PC-3 (cell line): Measurements from ENCODE around the gene ZNF155. TPM values are rescaled to one million over a fixed set of nuclear protein-coding genes. Genes with fewer than 3 reads are reported as not detected.

ENCODE experiments used
- ATAC-seq: fragments of 200-7000 bp; cut with Tn5 transposase; 2 replicates; pipeline ENCODE4 v1.9.1; 2020; ENCODE audit warnings: mild to moderate bottlenecking, moderate library complexity
- BruUV-seq: library from RNA; stranded (reverse); fragments of 400-500 nt; replicated peaks from 2 replicates; lab custom pipeline; 2021; lab: Mats Ljungman, UMichigan
- CTCF ChIA-PET: fragments of 300-600 bp; sonication (Branson Sonifier 250); formaldehyde crosslinking; loops from one replicate; lab custom pipeline; 2022; ENCODE audit warnings: antibody characterized with exemption; lab: Charles Lee
- POLR2A ChIA-PET: fragments of 300-600 bp; sonication (Branson Sonifier 250); formaldehyde crosslinking; loops from one replicate; lab custom pipeline; 2022; ENCODE audit warnings: antibody characterized with exemption; ENCODE audit not compliant: unreplicated experiment; lab: Charles Lee
- DNase-seq: peaks from one replicate; pipeline ENCODE4 v3.0.0-alpha.2; 2015
- H2AFZ ChIP-seq: fragments of 300-600 bp; sonication (generic); 2 replicates; pipeline ENCODE4 v1.6.0; 2016; ENCODE audit warnings: antibody characterized with exemption, low read length
- H3F3A ChIP-seq: fragments of 300-600 bp; sonication (generic); one replicate; pipeline ENCODE4 v1.6.0; 2017; ENCODE audit warnings: antibody characterized with exemption, low read length, control low read depth, mild to moderate bottlenecking; ENCODE audit not compliant: unreplicated experiment
- H3K27ac ChIP-seq: fragments of 300-600 bp; sonication (generic); 2 replicates; pipeline ENCODE4 v1.5.1; 2016; ENCODE audit warnings: mild to moderate bottlenecking, low read length
- H3K27me3 ChIP-seq: fragments of 300-600 bp; sonication (generic); 2 replicates; pipeline ENCODE4 v1.6.1; 2016; ENCODE audit warnings: low read length, mixed read lengths
- H3K36me3 ChIP-seq: fragments of 300-600 bp; sonication (generic); 2 replicates; pipeline ENCODE4 v1.6.1; 2016; ENCODE audit warnings: low read depth, mixed run types, low read length, mixed read lengths
- H3K4me1 ChIP-seq: fragments of 300-600 bp; sonication (generic); 2 replicates; pipeline ENCODE4 v1.5.1; 2016; ENCODE audit warnings: low read length; ENCODE audit not compliant: insufficient read depth
- H3K4me2 ChIP-seq: fragments of 300-600 bp; sonication (generic); 2 replicates; pipeline ENCODE4 v1.6.0; 2016; ENCODE audit warnings: low read length
- H3K4me3 ChIP-seq: fragments of 300-600 bp; sonication (generic); 2 replicates; pipeline ENCODE4 v1.5.1; 2016; ENCODE audit warnings: mild to moderate bottlenecking, low read length, mixed read lengths
- H3K79me2 ChIP-seq: fragments of 300-600 bp; sonication (generic); 2 replicates; pipeline ENCODE4 v1.6.1; 2017; ENCODE audit warnings: low read length, mixed read lengths
- H3K9ac ChIP-seq: fragments of 300-600 bp; sonication (generic); 2 replicates; pipeline ENCODE4 v1.6.0; 2016; ENCODE audit warnings: mild to moderate bottlenecking, low read length
- H3K9me2 ChIP-seq: fragments of 300-600 bp; sonication (generic); replicated peaks from 2 replicates; pipeline ENCODE4 v1.6.1; 2016; ENCODE audit warnings: mixed run types, low read length, mixed read lengths
- H3K9me3 ChIP-seq: fragments of 300-600 bp; sonication (generic); 2 replicates; pipeline ENCODE4 v1.6.1; 2016; ENCODE audit warnings: low read length, mixed read lengths
- H4K20me1 ChIP-seq: fragments of 300-600 bp; sonication (generic); 2 replicates; pipeline ENCODE4 v1.6.1; 2016; ENCODE audit warnings: low read length, mixed read lengths
- CTCF ChIP-seq: fragments of 300-600 bp; sonication (generic); conservative IDR thresholded peaks from 2 replicates; pipeline ENCODE4 v1.5.1; 2017; ENCODE audit warnings: antibody characterized with exemption, low read depth, mild to moderate bottlenecking, low read length
- EZH2 ChIP-seq: fragments of 300-600 bp; sonication (generic); IDR thresholded peaks from one replicate; pipeline ENCODE4 v1.6.1; 2017; ENCODE audit warnings: antibody characterized with exemption, mild to moderate bottlenecking, low read length; ENCODE audit not compliant: unreplicated experiment
- EZH2phosphoT487 ChIP-seq: fragments of 300-600 bp; sonication (generic); IDR thresholded peaks from 2 replicates; pipeline ENCODE4 v1.6.1; 2018; ENCODE audit warnings: mild to moderate bottlenecking, antibody characterized with exemption, low read length, borderline replicate concordance
- intact Hi-C: fragments of 100-400 bp; cut with micrococcal nuclease; formaldehyde crosslinking; loops from 2 replicates; pipeline ENCODE4 v1.9.0; 2023
- total RNA-seq: library from RNA; depleted of rRNA; stranded (reverse); fragments of >200 nt; gene quantifications from 2 replicates; pipeline ENCODE4 v1.2.3, GENCODE V29; 2014

The ZNF155 gene
- total RNA-seq, 1 experiment from 2014 or later: 3.1 TPM

- ChIA-PET POLR2A (no interaction called here), CTCF (no interaction called here)
- Histone ChIP-seq H3K4me2 (no peak overlapping the region), H2AFZ (no peak overlapping the region), H3K27me3 (no peaks in the 10 kb centered on the region), H3F3A (no peaks in the 10 kb centered on the region), H4K20me1 (no peaks in the 10 kb centered on the region), H3K36me3 (peaks cover 19% of the 10 kb centered on the region), H3K9ac (no peak overlapping the region), H3K27ac (no peak overlapping the region), H3K9me2 (no peaks in the 10 kb centered on the region), H3K4me1 (no peaks in the 10 kb centered on the region), H3K9me3 (no peaks in the 10 kb centered on the region), H3K4me3 (no peak overlapping the region), H3K79me2 (no peaks in the 10 kb centered on the region)
- DNase-seq: no peak
- BruUV-seq: no TSS peak
- intact Hi-C loops: no loop called here
- TF ChIP-seq CTCF: no peak
- TF ChIP-seq EZH2: no peak
- no peak for TF ChIP-seq EZH2phosphoT487
- ATAC-seq: no peak
Observed at GRCh38 chr19:43997631-43998290, 13.8 kb downstream of the ZNF155 start.

DNA sequence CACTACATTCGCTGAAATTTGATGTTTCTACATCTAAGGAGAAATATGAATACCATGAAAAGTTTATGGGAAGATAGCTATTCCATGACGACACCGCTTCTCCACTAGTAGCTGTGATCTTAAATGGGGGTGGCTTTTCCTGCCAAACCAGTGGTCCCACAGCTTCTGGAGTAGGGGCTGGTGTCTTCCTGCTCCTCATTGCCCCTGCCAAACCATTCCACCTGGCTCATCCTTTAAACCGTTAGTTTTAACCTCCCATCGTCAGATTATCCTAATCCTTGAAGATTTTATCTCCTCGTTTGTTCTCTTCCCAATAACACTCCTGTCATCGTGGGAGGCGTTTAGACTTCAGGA is 18.2 kb downstream of the ZNF155 start:
- Histone ChIP-seq H3K36me3 (peaks cover 11% of the 10 kb centered on the region; the same call in 1 of the 2 replicates), H3K4me1 (no peaks in the 10 kb centered on the region), H3K9me2 (no peaks in the 10 kb centered on the region), H3F3A (no peaks in the 10 kb centered on the region), H3K4me3 (peak overlapping the region; percentile 81), H3K4me2 (peak overlapping the region; percentile 86), H4K20me1 (no peaks in the 10 kb centered on the region), H3K79me2 (peaks cover 6% of the 10 kb centered on the region), H3K9me3 (no peaks in the 10 kb centered on the region), H3K27me3 (no peaks in the 10 kb centered on the region), H3K27ac (no peak overlapping the region), H3K9ac (peak overlapping the region; percentile 62), H2AFZ (peak overlapping the region; percentile 99)
- CTCF ChIA-PET: no interaction called here
- intact Hi-C loops: loop anchor here (1.0 to 2.0 kb wide), 4 partner anchors 17 to 111 kb away; partner anchors contain the start of genes ZNF155, ZNF224, ZNF225 and ZNF284
- TF ChIP-seq EZH2phosphoT487: no peak
- TF ChIP-seq EZH2: no peak
- no peak for TF ChIP-seq CTCF
- DNase-seq (no peak), ATAC-seq (no peak)
- TSS peak; percentile 94 for BruUV-seq
- POLR2A ChIA-PET: no interaction called here
